Suprapubic skin (tissue), 3 donors: Measurements from ENCODE around the gene ZNF446.

Experiments
- POLR2A ChIP-seq, 2 donors: fragments of 450-650 bp; IDR thresholded peaks; one replicate each; pipeline ENCODE4 v1.6.1; 2017; ENCODE audit warnings: antibody characterized with exemption in 2 of 2, mild to moderate bottlenecking in 2 of 2, moderate library complexity in 2 of 2
- TF ChIP-seq, protein P1 (sequence below), 2 donors: fragments of 200-600 bp in 1 of 2; fragments of 450-650 bp in 1 of 2; sonication (generic) in 1 of 2; IDR thresholded peaks; one replicate each; pipeline ENCODE4 v1.5.1; 2016 to 2019; ENCODE audit warnings: antibody characterized with exemption in 2 of 2, mild to moderate bottlenecking in 1 of 2, moderate library complexity in 1 of 2

DNA sequence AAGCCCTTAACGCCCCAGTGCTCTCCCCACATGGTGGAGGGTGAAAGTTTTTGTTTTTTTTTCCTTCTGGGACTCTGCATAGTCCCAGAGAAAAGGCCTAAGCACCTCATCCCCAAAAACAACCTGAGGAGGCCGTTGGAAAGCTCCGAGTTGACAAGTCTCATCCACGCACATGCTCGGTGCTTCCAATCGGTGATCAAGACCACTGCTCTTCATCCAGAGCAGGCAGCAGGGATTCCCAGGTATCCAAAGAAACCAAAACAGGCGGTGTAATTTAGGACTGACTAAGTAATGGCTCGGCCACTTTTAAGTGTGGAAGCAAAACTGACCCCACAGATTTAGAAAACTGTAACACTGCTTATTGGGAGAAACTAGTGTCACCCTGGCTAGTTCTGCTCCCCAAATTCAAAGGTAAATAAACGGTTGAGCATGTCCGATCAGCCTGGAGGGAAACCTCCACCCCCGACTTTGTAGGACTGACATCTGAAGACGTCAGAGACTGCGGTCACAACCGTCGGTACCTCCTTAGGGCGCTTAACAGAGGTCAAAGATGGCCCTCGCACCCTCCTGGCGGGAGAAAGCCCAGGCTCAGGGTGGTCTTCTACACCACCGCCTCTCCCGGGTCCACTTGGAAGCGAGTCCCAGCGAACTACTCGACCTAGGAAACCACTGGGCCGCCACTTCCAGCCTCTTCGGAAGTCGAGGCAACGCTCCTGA is 997 bp upstream of the ZNF446 start:
- TF ChIP-seq, protein P1, sequence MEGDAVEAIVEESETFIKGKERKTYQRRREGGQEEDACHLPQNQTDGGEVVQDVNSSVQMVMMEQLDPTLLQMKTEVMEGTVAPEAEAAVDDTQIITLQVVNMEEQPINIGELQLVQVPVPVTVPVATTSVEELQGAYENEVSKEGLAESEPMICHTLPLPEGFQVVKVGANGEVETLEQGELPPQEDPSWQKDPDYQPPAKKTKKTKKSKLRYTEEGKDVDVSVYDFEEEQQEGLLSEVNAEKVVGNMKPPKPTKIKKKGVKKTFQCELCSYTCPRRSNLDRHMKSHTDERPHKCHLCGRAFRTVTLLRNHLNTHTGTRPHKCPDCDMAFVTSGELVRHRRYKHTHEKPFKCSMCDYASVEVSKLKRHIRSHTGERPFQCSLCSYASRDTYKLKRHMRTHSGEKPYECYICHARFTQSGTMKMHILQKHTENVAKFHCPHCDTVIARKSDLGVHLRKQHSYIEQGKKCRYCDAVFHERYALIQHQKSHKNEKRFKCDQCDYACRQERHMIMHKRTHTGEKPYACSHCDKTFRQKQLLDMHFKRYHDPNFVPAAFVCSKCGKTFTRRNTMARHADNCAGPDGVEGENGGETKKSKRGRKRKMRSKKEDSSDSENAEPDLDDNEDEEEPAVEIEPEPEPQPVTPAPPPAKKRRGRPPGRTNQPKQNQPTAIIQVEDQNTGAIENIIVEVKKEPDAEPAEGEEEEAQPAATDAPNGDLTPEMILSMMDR (IDR thresholded peaks at IDR 0.05) = no peak
- TF ChIP-seq POLR2A (IDR thresholded peaks at IDR 0.05) = no peak
